Measurements from ENCODE around the gene NTHL1. TPM values are rescaled to one million over a fixed set of nuclear protein-coding genes. Genes with fewer than 3 reads are reported as not detected.

NTHL1 gene
- total RNA-seq, 1 experiment from 2014 or later = 52.0 TPM

DNA sequence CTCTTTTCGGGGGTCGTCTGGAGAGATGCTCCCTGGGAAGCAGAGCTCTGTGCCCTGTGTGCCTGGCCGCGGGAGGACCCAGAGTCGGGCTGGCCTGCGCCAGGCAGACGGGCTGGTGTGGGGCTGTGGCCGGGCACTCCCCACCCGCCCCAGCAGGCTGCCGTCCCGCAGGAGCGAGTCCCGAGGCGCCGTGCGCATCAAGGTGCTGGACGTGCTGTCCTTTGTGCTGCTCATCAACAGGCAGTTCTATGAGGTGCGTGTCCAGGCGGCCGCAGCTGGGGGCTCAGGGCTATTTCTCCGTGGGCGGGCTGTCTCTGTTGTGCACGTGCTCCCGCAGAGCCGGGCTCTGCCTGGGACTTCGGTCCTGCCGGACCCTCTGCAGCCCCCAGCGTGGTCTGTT, 15.2 kb upstream of the NTHL1 start:
- no peaks in the 10 kb centered on the region for H3K4me1 ChIP-seq (ENCODE audit: insufficient read depth, low read length)
- H4K5ac ChIP-seq (ENCODE audit: insufficient read length, low read depth, low read length) = no peak overlapping the region
- H3K4me2 ChIP-seq (ENCODE audit: insufficient read depth, insufficient read length, low read length) = no peak overlapping the region
- no peak overlapping the region for H2BK20ac ChIP-seq (ENCODE audit: low read depth, low read length, poor library complexity, severe bottlenecking)
- Mint-ChIP-seq H3K9me3 (no peaks in the 10 kb centered on the region), H3K4me3 (no peak overlapping the region), H3K27me3 (ENCODE audit: low read depth) (no peaks in the 10 kb centered on the region), H3K4me1 (no peaks in the 10 kb centered on the region), H3K36me3 (ENCODE audit: insufficient read depth in 1 of 3, low read depth in 3 of 3) (peaks cover 6 to 36% (median 24%) of the 10 kb centered on the region in 3 experiments; a peak in 6 of 7 replicates), H3K27ac (no peak overlapping the region)
- H2BK15ac ChIP-seq (ENCODE audit: low read depth, low read length) = no peak overlapping the region
- no peak overlapping the region for H2BK12ac ChIP-seq (ENCODE audit: insufficient read length, low read depth, low read length)
- no peak overlapping the region for H2AK5ac ChIP-seq (ENCODE audit: insufficient read length, low read length)
- no peak overlapping the region for H2BK120ac ChIP-seq (ENCODE audit: low read depth, low read length, poor library complexity, severe bottlenecking)
- no peak overlapping the region for H3K18ac ChIP-seq (ENCODE audit: insufficient read length, low read depth, low read length)
- H3K27ac ChIP-seq (ENCODE audit: insufficient read length, low read depth, low read length) = no peak overlapping the region
- no peak overlapping the region for H2AFZ ChIP-seq (ENCODE audit: low read length)
- no peak overlapping the region for H2BK5ac ChIP-seq (ENCODE audit: insufficient read length, low read length)
- no peak overlapping the region for H3K4ac ChIP-seq (ENCODE audit: low read depth, low read length)
- H4K20me1 ChIP-seq (ENCODE audit: control insufficient read depth, insufficient read depth, insufficient read length) = no peaks in the 10 kb centered on the region
- DNase-seq = no peak
- H4K8ac ChIP-seq (replicated peaks; ENCODE audit: insufficient read length, low read depth, low read length) = no peak overlapping the region
- no peak overlapping the region for H3T11ph ChIP-seq (ENCODE audit: low read length)
- H4K91ac ChIP-seq (ENCODE audit: insufficient read length, low read depth, low read length) = no peak overlapping the region
- TF ChIP-seq, protein P1, sequence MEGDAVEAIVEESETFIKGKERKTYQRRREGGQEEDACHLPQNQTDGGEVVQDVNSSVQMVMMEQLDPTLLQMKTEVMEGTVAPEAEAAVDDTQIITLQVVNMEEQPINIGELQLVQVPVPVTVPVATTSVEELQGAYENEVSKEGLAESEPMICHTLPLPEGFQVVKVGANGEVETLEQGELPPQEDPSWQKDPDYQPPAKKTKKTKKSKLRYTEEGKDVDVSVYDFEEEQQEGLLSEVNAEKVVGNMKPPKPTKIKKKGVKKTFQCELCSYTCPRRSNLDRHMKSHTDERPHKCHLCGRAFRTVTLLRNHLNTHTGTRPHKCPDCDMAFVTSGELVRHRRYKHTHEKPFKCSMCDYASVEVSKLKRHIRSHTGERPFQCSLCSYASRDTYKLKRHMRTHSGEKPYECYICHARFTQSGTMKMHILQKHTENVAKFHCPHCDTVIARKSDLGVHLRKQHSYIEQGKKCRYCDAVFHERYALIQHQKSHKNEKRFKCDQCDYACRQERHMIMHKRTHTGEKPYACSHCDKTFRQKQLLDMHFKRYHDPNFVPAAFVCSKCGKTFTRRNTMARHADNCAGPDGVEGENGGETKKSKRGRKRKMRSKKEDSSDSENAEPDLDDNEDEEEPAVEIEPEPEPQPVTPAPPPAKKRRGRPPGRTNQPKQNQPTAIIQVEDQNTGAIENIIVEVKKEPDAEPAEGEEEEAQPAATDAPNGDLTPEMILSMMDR (conservative IDR thresholded peaks at IDR 0.05) = no peak
- H3K79me2 ChIP-seq (ENCODE audit: insufficient read depth, low read length) = no peaks in the 10 kb centered on the region
- H3K27me3 ChIP-seq (ENCODE audit: insufficient read depth, low read length) = no peaks in the 10 kb centered on the region
- no peaks in the 10 kb centered on the region for H3K79me1 ChIP-seq (ENCODE audit: insufficient read depth, low read depth, low read length, poor library complexity, severe bottlenecking)
- H3K23me2 ChIP-seq (ENCODE audit: insufficient read length, low read depth, low read length, poor library complexity, severe bottlenecking) = peaks cover 3% of the 10 kb centered on the region
- no peak overlapping the region for H3K14ac ChIP-seq (ENCODE audit: insufficient read depth, low read length)
- WGBS (ENCODE audit: extremely low coverage, insufficient read length, low lambda C conversion rate) = no CpG with 5 or more reads among the region's 28 CpGs
- H3K9me3 ChIP-seq (ENCODE audit: control insufficient read depth, low read depth, low read length) = no peaks in the 10 kb centered on the region
- H3K9ac ChIP-seq (ENCODE audit: extremely low read depth, insufficient read length, low read length) = no peak overlapping the region
- no peak overlapping the region for H3K23ac ChIP-seq (ENCODE audit: insufficient read length, low read depth, low read length)
- no peak overlapping the region for H3K56ac ChIP-seq (ENCODE audit: insufficient read length, low read depth, low read length)
